ENCODE measurements around the gene GALNT18.

DNA sequence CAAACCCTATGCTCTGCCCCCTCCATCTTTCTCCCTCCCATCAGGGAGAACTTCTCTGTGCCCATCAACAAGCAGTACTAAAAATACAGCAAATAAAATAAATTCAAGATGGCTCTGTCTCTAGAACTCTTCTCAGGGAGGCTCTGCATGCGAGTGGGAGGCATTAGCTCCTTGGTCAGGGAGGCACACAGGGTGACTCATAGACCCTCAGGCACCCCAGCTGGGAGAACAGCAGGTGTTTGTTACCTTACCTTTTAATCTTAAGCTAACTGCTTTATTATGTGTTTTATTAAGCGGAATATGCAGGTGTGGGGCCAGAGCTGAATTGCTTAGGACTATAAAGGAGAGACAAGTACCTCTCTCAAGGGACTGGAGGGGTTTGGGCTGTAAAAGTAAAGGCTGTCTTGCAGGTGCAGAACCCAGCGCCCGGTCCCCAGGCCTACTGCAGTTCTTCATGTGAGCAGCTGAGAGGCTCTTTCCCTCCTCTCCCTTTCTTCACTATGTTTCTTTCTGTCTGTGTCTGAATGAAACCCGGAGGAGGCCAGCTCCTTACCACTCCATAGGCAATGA is 289.6 kb downstream of the GALNT18 start:
- TF ChIP-seq, protein P1, sequence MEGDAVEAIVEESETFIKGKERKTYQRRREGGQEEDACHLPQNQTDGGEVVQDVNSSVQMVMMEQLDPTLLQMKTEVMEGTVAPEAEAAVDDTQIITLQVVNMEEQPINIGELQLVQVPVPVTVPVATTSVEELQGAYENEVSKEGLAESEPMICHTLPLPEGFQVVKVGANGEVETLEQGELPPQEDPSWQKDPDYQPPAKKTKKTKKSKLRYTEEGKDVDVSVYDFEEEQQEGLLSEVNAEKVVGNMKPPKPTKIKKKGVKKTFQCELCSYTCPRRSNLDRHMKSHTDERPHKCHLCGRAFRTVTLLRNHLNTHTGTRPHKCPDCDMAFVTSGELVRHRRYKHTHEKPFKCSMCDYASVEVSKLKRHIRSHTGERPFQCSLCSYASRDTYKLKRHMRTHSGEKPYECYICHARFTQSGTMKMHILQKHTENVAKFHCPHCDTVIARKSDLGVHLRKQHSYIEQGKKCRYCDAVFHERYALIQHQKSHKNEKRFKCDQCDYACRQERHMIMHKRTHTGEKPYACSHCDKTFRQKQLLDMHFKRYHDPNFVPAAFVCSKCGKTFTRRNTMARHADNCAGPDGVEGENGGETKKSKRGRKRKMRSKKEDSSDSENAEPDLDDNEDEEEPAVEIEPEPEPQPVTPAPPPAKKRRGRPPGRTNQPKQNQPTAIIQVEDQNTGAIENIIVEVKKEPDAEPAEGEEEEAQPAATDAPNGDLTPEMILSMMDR (IDR thresholded peaks at IDR 0.05; ENCODE audit: low read depth, low read length, missing input control): no peak
- TF ChIP-seq RXRA (IDR thresholded peaks at IDR 0.05) (no peak), RAD21 (IDR thresholded peaks at IDR 0.05) (no peak), JUND (IDR thresholded peaks at IDR 0.05) (no peak), FOXA2 (IDR thresholded peaks at IDR 0.05) (no peak), TAF1 (conservative IDR thresholded peaks at IDR 0.05) (no peak)
- TF ChIP-seq, protein P2, sequence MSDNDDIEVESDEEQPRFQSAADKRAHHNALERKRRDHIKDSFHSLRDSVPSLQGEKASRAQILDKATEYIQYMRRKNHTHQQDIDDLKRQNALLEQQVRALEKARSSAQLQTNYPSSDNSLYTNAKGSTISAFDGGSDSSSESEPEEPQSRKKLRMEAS (IDR thresholded peaks at IDR 0.05): no peak

Data from liver (tissue), 3 donors.